SK-N-SH (cell line): ENCODE measurements around the gene CNTNAP2. TPM values are rescaled to one million over a fixed set of nuclear protein-coding genes. Genes with fewer than 3 reads are reported as not detected.

Experiments
- CTCF ChIA-PET: fragments of 300-600, 350-600 bp; formaldehyde crosslinking; extraction: SDS; loops from one replicate; lab custom pipeline; 2021; lab: Yijun Ruan, JAX
- POLR2A ChIA-PET: fragments of 350-600 bp; sonication (Branson Sonifier 250); formaldehyde crosslinking; extraction: SDS; loops from one replicate; lab custom pipeline; 2020; ENCODE audit warnings: antibody characterized with exemption, inconsistent platforms; lab: Yijun Ruan, JAX
- DNase-seq: peaks from one replicate; pipeline ENCODE4 v3.0.0; 2012
- H2AFZ ChIP-seq: fragments of 200-600 bp; sonication (generic); 2 replicates; pipeline ENCODE4 v1.8.1; 2016; ENCODE audit warnings: antibody characterized with exemption, mild to moderate bottlenecking, low read depth
- H3F3A ChIP-seq: fragments of 200-600 bp; sonication (generic); replicated peaks from 2 replicates; pipeline ENCODE3; 2016; ENCODE audit warnings: antibody characterized with exemption, mild to moderate bottlenecking; ENCODE audit not compliant: insufficient read depth
- H3K27ac ChIP-seq, 2 experiments: fragments of 200-500 bp in 1 of 2; fragments of 200-600 bp in 1 of 2; sonication (Bioruptor generic) in 1 of 2; sonication (generic), shearing (Covaris generic) in 1 of 2; 2 replicates each; pipeline versions ENCODE4 v1.5.1 to v1.6.1; 2014 to 2016; ENCODE audit warnings: low read depth in 2 of 2, inconsistent platforms in 1 of 2, low read length in 1 of 2, mild to moderate bottlenecking in 1 of 2, mixed read lengths in 1 of 2
- H3K27me3 ChIP-seq: fragments of 200-600 bp; sonication (generic), shearing (Covaris generic); 2 replicates; pipeline ENCODE4 v1.6.1; 2016; ENCODE audit warnings: mixed run types; ENCODE audit not compliant: insufficient read depth
- H3K36me3 ChIP-seq, 2 experiments: fragments of 200-500 bp in 1 of 2; fragments of 200-600 bp in 1 of 2; sonication (Bioruptor generic) in 1 of 2; sonication (generic) in 1 of 2; replicated peaks in 1 of 2; 2 replicates each; pipeline versions ENCODE3 to v1.5.1; 2014 to 2016; ENCODE audit warnings: low read length in 1 of 2, mild to moderate bottlenecking in 1 of 2; ENCODE audit not compliant: insufficient read depth in 2 of 2, control insufficient read depth in 1 of 2
- H3K4me1 ChIP-seq, 2 experiments: fragments of 200-500 bp in 1 of 2; fragments of 200-600 bp in 1 of 2; sonication (Bioruptor generic) in 1 of 2; sonication (generic), shearing (Covaris generic) in 1 of 2; 2 replicates each; pipeline versions ENCODE4 v1.5.1 to v1.6.1; 2014 to 2016; ENCODE audit warnings: low read depth in 1 of 2, low read length in 1 of 2, mixed run types in 1 of 2; ENCODE audit not compliant: insufficient read depth in 2 of 2, control insufficient read depth in 1 of 2
- H3K4me2 ChIP-seq: fragments of 200-600 bp; sonication (generic), shearing (Covaris generic); 2 replicates; pipeline ENCODE4 v1.6.1; 2017; ENCODE audit warnings: mixed run types
- H3K4me3 ChIP-seq, 2 experiments: fragments of 200-500 bp in 1 of 2; fragments of 200-600 bp in 1 of 2; sonication (Bioruptor generic) in 1 of 2; sonication (generic), shearing (Covaris generic) in 1 of 2; 2 replicates each; pipeline versions ENCODE4 v1.5.1 to v1.8.1; 2014 to 2016; ENCODE audit warnings: low read depth in 2 of 2, inconsistent platforms in 1 of 2, low read length in 1 of 2, mild to moderate bottlenecking in 1 of 2, mixed read lengths in 1 of 2, moderate library complexity in 1 of 2
- H3K79me2 ChIP-seq: fragments of 200-600 bp; sonication (generic); 2 replicates; pipeline ENCODE4 v1.8.1; 2017; ENCODE audit warnings: mild to moderate bottlenecking; ENCODE audit not compliant: insufficient read depth
- H3K9ac ChIP-seq: fragments of 200-600 bp; sonication (generic); 2 replicates; pipeline ENCODE4 v1.6.1; 2017; ENCODE audit warnings: mixed run types
- H3K9me2 ChIP-seq: fragments of 200-600 bp; sonication (generic); 2 replicates; pipeline ENCODE4 v1.6.1; 2017; ENCODE audit warnings: mixed run types
- H3K9me3 ChIP-seq: fragments of 200-600 bp; sonication (generic); 2 replicates; pipeline ENCODE4 v1.6.1; 2017; ENCODE audit warnings: mixed run types, mild to moderate bottlenecking, moderate library complexity
- H4K20me1 ChIP-seq: fragments of 200-600 bp; sonication (generic); 2 replicates; pipeline ENCODE4 v1.6.1; 2017; ENCODE audit warnings: mild to moderate bottlenecking, mixed run types; ENCODE audit not compliant: insufficient read depth
- CHD2 ChIP-seq: fragments of 150-350 bp; IDR thresholded peaks from 2 replicates; pipeline ENCODE4 v1.6.1; 2018; ENCODE audit warnings: low read length; ENCODE audit not compliant: partially characterized antibody
- ELF1 ChIP-seq: IDR thresholded peaks from 2 replicates; pipeline ENCODE4 v1.4.0; 2012
- EP300 ChIP-seq, 2 experiments: IDR thresholded peaks; 2 replicates each; pipeline versions ENCODE4 v1.4.0 to v1.6.1; 2012; ENCODE audit warnings: borderline replicate concordance in 1 of 2, low read depth in 1 of 2, low read length in 1 of 2
- EZH2phosphoT487 ChIP-seq: fragments of 200-600 bp; sonication (generic); IDR thresholded peaks from 2 replicates; pipeline ENCODE4 v1.6.1; 2017; ENCODE audit warnings: low read depth, mixed run types, mild to moderate bottlenecking, antibody characterized with exemption, moderate library complexity, borderline replicate concordance
- GATA2 ChIP-seq: sonication (generic); formaldehyde crosslinking; IDR thresholded peaks from 2 replicates; pipeline ENCODE4 v1.5.0; 2020; ENCODE audit warnings: mild to moderate bottlenecking, missing genetic modification reagents
- RAD21 ChIP-seq: IDR thresholded peaks from 2 replicates; pipeline ENCODE4 v1.6.1; 2012; ENCODE audit warnings: mild to moderate bottlenecking, low read length
- RCOR1 ChIP-seq: fragments of 150-350 bp; IDR thresholded peaks from 2 replicates; pipeline ENCODE4 v1.6.1; 2017; ENCODE audit warnings: antibody characterized with exemption, low read length
- TCF12 ChIP-seq: IDR thresholded peaks from 2 replicates; pipeline ENCODE4 v1.4.0; 2012
- TEAD4 ChIP-seq: IDR thresholded peaks from 2 replicates; pipeline ENCODE4 v1.4.0; 2012; ENCODE audit warnings: mild to moderate bottlenecking, borderline replicate concordance; ENCODE audit not compliant: insufficient read depth
- WGBS: methylation state at CpG from one replicate; pipeline ENCODE4 v1.1.6; 2017; ENCODE audit warnings: low lambda C conversion rate; 5-methylcytosine and 5-hydroxymethylcytosine counted together
- polyA plus RNA-seq, 3 experiments: library from polyadenylated mRNA; depleted of rRNA; stranded (reverse); fragments of >200 nt; gene quantifications; 2 replicates each; pipeline ENCODE4 v1.2.3, GENCODE V29; 2012
- TF ChIP-seq, protein P1 (sequence below): fragments of 200-600 bp; sonication (generic); IDR thresholded peaks from 2 replicates; pipeline ENCODE4 v1.6.1; 2017; ENCODE audit warnings: antibody characterized with exemption, mild to moderate bottlenecking, moderate library complexity
- TF ChIP-seq, protein P2 (sequence below): IDR thresholded peaks from 2 replicates; pipeline ENCODE4 v1.4.0; 2012; ENCODE audit warnings: low read depth, borderline replicate concordance

The CNTNAP2 gene
- polyA plus RNA-seq, 1 of the 3 experiments (the other 2 are of a cell fraction), result 3.4 TPM

DNA sequence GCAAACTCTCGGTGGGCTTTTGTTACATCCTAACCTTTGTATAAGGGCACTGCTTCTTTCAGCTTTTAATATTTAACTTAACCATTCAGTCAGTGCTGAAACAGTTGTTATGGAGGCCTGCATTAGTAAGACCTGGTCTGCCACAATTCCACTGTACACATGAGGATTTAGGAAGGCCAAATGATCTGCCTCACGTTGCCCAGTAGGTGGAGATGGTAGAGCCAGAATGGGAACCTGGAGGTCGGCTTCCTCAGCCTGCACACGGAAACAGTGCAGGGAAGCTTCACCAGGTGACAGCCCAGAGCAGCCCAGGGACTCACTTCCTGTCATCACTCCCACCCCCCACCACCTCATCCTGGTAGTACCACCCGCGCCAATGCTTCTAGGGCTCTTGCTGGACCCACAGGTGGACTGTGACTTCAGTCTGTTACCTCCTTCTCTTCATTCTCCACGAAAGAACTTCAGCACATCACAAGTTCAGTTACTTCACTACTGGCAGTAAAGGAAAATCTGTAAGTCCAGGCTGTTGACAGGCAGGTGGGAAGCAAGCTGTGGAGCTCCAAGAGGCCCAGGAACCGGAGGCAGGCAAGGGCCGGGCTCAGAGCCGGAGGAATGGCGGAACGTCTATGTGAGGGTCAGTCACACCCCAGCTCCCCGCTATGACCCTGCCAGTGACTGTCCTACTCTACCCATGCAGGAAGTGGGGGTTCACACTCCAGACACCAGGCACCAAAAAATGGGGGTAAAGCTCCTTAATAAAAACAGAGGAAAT is 1993.7 kb downstream of the CNTNAP2 start:
- Histone ChIP-seq H3K4me1 (peaks cover 0 to 5% of the 10 kb centered on the region in 2 experiments; a peak in 2 of 4 replicates), H3K9me3 (no peaks in the 10 kb centered on the region), H3K36me3 (no peaks in the 10 kb centered on the region), H3F3A (no peaks in the 10 kb centered on the region), H2AFZ (no peak overlapping the region), H3K4me2 (no peak overlapping the region), H3K9ac (no peak overlapping the region), H3K79me2 (no peaks in the 10 kb centered on the region), H3K27me3 (no peaks in the 10 kb centered on the region), H3K4me3 (no peak overlapping the region), H3K9me2 (no peaks in the 10 kb centered on the region), H4K20me1 (no peaks in the 10 kb centered on the region), H3K27ac (no peak overlapping the region)
- CTCF ChIA-PET, result interaction anchor here (0.9 to 3.3 kb wide), 4 partner anchors 11 to 36 kb away, joined by 3 to 12 read pairs (median 4); no protein-coding TSS in a partner anchor
- TF ChIP-seq, protein P1, sequence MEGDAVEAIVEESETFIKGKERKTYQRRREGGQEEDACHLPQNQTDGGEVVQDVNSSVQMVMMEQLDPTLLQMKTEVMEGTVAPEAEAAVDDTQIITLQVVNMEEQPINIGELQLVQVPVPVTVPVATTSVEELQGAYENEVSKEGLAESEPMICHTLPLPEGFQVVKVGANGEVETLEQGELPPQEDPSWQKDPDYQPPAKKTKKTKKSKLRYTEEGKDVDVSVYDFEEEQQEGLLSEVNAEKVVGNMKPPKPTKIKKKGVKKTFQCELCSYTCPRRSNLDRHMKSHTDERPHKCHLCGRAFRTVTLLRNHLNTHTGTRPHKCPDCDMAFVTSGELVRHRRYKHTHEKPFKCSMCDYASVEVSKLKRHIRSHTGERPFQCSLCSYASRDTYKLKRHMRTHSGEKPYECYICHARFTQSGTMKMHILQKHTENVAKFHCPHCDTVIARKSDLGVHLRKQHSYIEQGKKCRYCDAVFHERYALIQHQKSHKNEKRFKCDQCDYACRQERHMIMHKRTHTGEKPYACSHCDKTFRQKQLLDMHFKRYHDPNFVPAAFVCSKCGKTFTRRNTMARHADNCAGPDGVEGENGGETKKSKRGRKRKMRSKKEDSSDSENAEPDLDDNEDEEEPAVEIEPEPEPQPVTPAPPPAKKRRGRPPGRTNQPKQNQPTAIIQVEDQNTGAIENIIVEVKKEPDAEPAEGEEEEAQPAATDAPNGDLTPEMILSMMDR, result peak; percentile 21
- no peak for TF ChIP-seq EP300 (IDR thresholded peaks at IDR 0.05; ENCODE audit: borderline replicate concordance in 1 of 2, low read depth in 1 of 2, low read length in 1 of 2)
- TF ChIP-seq EZH2phosphoT487, result no peak
- POLR2A ChIA-PET, result no interaction called here
- WGBS, result 69% methylated on average over 13 of the region's 13 CpGs
- DNase-seq, result no peak

DNA sequence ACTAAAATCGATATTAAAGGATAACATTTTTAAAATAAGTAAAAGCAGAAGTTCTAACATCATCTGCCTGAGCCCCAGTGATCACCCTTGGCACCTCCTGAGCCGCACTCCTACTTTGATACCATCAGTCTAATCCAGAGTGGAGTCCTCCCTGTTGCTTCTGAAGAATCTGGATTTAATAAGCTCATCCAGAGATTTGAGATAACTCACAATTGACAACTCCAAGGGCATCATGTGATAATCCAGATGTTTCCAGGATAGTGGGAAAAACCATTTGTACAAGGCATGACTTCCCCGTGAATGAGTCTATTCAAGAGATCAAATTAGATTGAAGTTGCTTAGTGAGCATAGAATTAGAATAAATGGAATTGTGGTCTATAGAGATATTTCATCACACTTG is 1998.2 kb downstream of the CNTNAP2 start:
- Histone ChIP-seq H3K9ac (no peak overlapping the region), H3K79me2 (no peaks in the 10 kb centered on the region)
- CTCF ChIA-PET, result interaction anchor here (0.9 to 2.9 kb wide), 7 partner anchors 10 to 683 kb away, joined by 3 to 20 read pairs (median 3); no protein-coding TSS in a partner anchor
- TF ChIP-seq CHD2, result peak; percentile 64
- TF ChIP-seq TCF12, result peak; percentile 44; the same call in 1 of the 2 replicates
- TF ChIP-seq RAD21, result peak; percentile 11; the same call in 1 of the 2 replicates
- TF ChIP-seq ELF1, result no peak
- TF ChIP-seq TEAD4, result 0 out of 2 replicates have a peak, but pooled peaks have one; percentile 21
- TF ChIP-seq GATA2 (CRISPR knock-in tag), result peak; percentile 91
- TF ChIP-seq, protein P2, sequence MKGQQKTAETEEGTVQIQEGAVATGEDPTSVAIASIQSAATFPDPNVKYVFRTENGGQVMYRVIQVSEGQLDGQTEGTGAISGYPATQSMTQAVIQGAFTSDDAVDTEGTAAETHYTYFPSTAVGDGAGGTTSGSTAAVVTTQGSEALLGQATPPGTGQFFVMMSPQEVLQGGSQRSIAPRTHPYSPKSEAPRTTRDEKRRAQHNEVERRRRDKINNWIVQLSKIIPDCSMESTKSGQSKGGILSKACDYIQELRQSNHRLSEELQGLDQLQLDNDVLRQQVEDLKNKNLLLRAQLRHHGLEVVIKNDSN, result no peak; the same call in 1 of the 2 replicates
- peak in 1 of 2 experiments; percentile 94; a peak in 2 of 4 replicates for TF ChIP-seq EP300 (IDR thresholded peaks at IDR 0.05; ENCODE audit: borderline replicate concordance in 1 of 2, low read depth in 1 of 2, low read length in 1 of 2)
- TF ChIP-seq RCOR1, result peak; percentile 88; the same call in 1 of the 2 replicates
- TF ChIP-seq, all 33 proteins: peak for 7
- no peak overlapping the region for H3K4me3 ChIP-seq
- no peaks in the 10 kb centered on the region for H3K27me3 ChIP-seq
- H3K36me3 ChIP-seq, result no peaks in the 10 kb centered on the region
- H3F3A ChIP-seq, result no peaks in the 10 kb centered on the region
- no peaks in the 10 kb centered on the region for H4K20me1 ChIP-seq
- no peak overlapping the region for H3K4me2 ChIP-seq
- 13% methylated on average over 3 of the region's 3 CpGs for WGBS
- H3K9me2 ChIP-seq, result no peaks in the 10 kb centered on the region
- peak overlapping the region in 1 of 2 experiments; percentile 67; a peak in 1 of 4 replicates for H3K27ac ChIP-seq
- H3K9me3 ChIP-seq, result no peaks in the 10 kb centered on the region
- peaks cover 0 to 7% of the 10 kb centered on the region in 2 experiments; a peak in 2 of 4 replicates for H3K4me1 ChIP-seq
- POLR2A ChIA-PET, result no interaction called here
- no peak overlapping the region for H2AFZ ChIP-seq
- peak; percentile 70 for DNase-seq
